Ascending aorta (tissue), 2 donors: ENCODE measurements around the gene CISTR. TPM values are rescaled to one million over a fixed set of nuclear protein-coding genes. Genes with fewer than 3 reads are reported as not detected.
A peak's percentile ranks its signal among the peaks of the same experiment; 100 is the strongest.

ENCODE experiments used
- DNase-seq, 2 donors: peaks; one replicate each; pipeline ENCODE4 v3.0.0-alpha.2; 2019; ENCODE audit warnings: low spot score in 2 of 2
- H3K27ac ChIP-seq, 2 donors: fragments of 200-600 bp; sonication (generic); one replicate each; pipeline ENCODE4 v1.5.1; 2016 to 2017; ENCODE audit warnings: mild to moderate bottlenecking in 1 of 2
- H3K27me3 ChIP-seq: fragments of 200-600 bp; sonication (generic); one replicate; pipeline ENCODE4 v1.5.1; 2017
- H3K36me3 ChIP-seq, 2 donors: fragments of 200-600 bp; sonication (generic); one replicate each; pipeline ENCODE4 v1.5.1; 2016
- H3K4me1 ChIP-seq, 2 donors: fragments of 200-600 bp; sonication (generic); one replicate each; pipeline ENCODE4 v1.5.1; 2016 to 2017; ENCODE audit warnings: mild to moderate bottlenecking in 1 of 2
- H3K4me3 ChIP-seq, 2 donors: fragments of 200-600 bp; sonication (generic); one replicate each; pipeline ENCODE4 v1.5.1; 2016 to 2017; ENCODE audit warnings: mild to moderate bottlenecking in 1 of 2
- H3K9me3 ChIP-seq, 2 donors: fragments of 200-600 bp; sonication (generic); one replicate each; pipeline ENCODE4 v1.5.1; 2016
- intact Hi-C: fragments of 100-400 bp; cut with DNase I; formaldehyde crosslinking; loops from one replicate; pipeline ENCODE4 v1.15.1; 2023
- total RNA-seq: library from RNA; depleted of rRNA; stranded (reverse); fragments of >200 nt; gene quantifications from one replicate; pipeline ENCODE4 v1.1.0, GENCODE V29; 2016
- TF ChIP-seq, protein P1 (sequence below), 3 experiments: fragments of 200-600 bp in 2 of 3; fragments of 450-650 bp in 1 of 3; sonication (generic) in 2 of 3; IDR thresholded peaks; one replicate each; pipeline ENCODE4 v1.5.1; 2016 to 2019; ENCODE audit warnings: antibody characterized with exemption in 3 of 3, mild to moderate bottlenecking in 1 of 3, moderate library complexity in 1 of 3

CISTR gene
- total RNA-seq = not detected

- intact Hi-C loops = no loop called here
- Histone ChIP-seq H3K4me1 (peaks cover 7 to 18% of the 10 kb centered on the region in 2 donors), H3K9me3 (no peaks in the 10 kb centered on the region), H3K27me3 (peaks cover 4% of the 10 kb centered on the region), H3K4me3 (peak within 1 kb of the TSS; percentile 59 to 60), H3K36me3 (no peaks in the 10 kb centered on the region), H3K27ac (no peak within 1 kb of the TSS)
- TF ChIP-seq, protein P1, sequence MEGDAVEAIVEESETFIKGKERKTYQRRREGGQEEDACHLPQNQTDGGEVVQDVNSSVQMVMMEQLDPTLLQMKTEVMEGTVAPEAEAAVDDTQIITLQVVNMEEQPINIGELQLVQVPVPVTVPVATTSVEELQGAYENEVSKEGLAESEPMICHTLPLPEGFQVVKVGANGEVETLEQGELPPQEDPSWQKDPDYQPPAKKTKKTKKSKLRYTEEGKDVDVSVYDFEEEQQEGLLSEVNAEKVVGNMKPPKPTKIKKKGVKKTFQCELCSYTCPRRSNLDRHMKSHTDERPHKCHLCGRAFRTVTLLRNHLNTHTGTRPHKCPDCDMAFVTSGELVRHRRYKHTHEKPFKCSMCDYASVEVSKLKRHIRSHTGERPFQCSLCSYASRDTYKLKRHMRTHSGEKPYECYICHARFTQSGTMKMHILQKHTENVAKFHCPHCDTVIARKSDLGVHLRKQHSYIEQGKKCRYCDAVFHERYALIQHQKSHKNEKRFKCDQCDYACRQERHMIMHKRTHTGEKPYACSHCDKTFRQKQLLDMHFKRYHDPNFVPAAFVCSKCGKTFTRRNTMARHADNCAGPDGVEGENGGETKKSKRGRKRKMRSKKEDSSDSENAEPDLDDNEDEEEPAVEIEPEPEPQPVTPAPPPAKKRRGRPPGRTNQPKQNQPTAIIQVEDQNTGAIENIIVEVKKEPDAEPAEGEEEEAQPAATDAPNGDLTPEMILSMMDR (IDR thresholded peaks at IDR 0.05) = no peak
- peak in 1 of 2 donors; percentile 64 for DNase-seq
Measured at GRCh38 chr12:53751336-53752191, at the start of gene CISTR. Gene CISTR, minus strand, starts transcription at chr12:53751979.

DNA sequence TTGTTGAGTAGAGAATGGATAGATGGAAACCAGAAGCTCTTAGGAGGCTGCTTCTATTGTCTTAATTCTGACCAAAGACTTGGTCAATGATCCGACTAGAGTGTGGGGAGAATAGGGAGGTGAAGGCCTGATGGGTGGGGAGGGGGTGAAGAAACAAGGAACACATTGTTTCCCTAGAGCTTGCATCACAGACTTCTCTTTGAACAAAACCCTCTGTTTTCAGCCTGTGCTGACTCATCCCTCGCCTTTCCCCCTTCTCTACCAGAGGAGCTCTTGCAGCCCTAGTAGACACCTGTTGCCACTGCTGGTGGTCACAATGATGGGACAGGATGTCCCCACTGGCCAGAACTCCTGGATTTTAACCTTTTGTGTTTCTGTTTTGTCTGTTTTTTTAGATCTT lies 46.8 kb upstream of the CISTR start:
- intact Hi-C loops = no loop called here
- Histone ChIP-seq H3K27ac (no peak overlapping the region), H3K27me3 (peaks cover 8% of the 10 kb centered on the region), H3K4me3 (no peak overlapping the region), H3K36me3 (no peaks in the 10 kb centered on the region), H3K4me1 (no peaks in the 10 kb centered on the region), H3K9me3 (no peaks in the 10 kb centered on the region)
- DNase-seq = no peak
- TF ChIP-seq, protein P1 (IDR thresholded peaks at IDR 0.05) = no peak

- Histone ChIP-seq H3K27me3 (peaks cover 8% of the 10 kb centered on the region), H3K36me3 (no peaks in the 10 kb centered on the region), H3K27ac (no peak overlapping the region), H3K4me3 (no peak overlapping the region), H3K4me1 (no peaks in the 10 kb centered on the region), H3K9me3 (no peaks in the 10 kb centered on the region)
- TF ChIP-seq, protein P1 (IDR thresholded peaks at IDR 0.05) = no peak
- intact Hi-C loops = no loop called here
- DNase-seq = no peak
Measured at GRCh38 chr12:53795927-53796326, 44.1 kb upstream of the CISTR start.

DNA sequence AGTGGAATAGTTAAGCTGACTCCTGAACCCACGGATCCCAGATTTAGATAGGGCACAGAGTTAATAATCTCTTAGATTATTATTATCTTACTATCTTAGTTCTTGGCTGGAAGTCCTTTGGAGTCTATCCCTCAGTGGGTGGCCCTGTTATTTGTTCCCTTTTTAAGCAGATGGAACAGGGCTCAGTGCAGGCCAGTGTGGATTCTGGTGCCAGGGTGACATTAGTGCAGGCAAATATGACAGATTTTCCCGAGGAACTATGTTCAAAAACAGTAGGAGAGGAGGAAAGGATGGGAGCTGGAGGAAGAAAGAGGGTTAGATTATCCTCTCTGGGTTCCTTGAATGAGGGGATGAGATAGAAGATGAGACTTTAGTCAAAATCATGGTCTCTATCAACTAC lies 41.4 kb upstream of the CISTR start:
- TF ChIP-seq, protein P1 (IDR thresholded peaks at IDR 0.05) = no peak
- Histone ChIP-seq H3K9me3 (no peaks in the 10 kb centered on the region), H3K4me3 (no peak overlapping the region), H3K36me3 (no peaks in the 10 kb centered on the region), H3K27me3 (peaks cover 8% of the 10 kb centered on the region), H3K27ac (no peak overlapping the region), H3K4me1 (no peaks in the 10 kb centered on the region)
- DNase-seq = no peak
- intact Hi-C loops = no loop called here

DNA sequence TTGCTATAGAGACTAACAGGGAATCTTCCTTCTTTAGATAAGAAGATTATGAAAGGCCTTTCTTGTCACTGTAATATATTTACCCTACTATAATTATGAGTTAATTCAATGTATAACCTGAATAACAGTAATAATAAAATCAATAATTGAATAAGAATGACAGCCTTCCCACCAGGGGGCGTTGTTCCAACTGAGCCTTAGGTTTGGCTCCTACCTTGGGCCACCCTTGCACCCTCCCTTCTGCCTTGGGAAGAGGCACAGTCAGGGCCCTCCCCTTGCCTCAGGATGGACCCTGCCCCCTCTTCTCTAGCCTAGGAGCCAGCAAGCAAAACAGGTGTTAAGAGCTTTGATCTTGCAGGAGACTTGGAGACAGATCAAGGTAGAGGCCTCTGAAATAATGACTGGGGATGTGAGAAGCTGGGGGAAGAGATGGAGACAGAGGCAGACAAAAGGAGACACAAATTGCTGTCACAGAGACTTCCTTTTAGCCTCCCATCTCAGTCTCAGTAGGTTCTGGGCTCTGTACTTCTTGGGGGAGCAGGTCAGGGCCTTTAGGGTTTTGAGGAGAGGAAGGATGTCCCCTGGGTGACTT lies 40.1 kb upstream of the CISTR start:
- TF ChIP-seq, protein P1 (IDR thresholded peaks at IDR 0.05) = no peak
- no peaks in the 10 kb centered on the region for H3K9me3 ChIP-seq
- H3K36me3 ChIP-seq = no peaks in the 10 kb centered on the region
- H3K27me3 ChIP-seq = peaks cover 8% of the 10 kb centered on the region
- intact Hi-C loops = no loop called here
- no peak overlapping the region for H3K4me3 ChIP-seq
- H3K4me1 ChIP-seq = no peaks in the 10 kb centered on the region
- H3K27ac ChIP-seq = no peak overlapping the region
- DNase-seq = no peak
